SKM-1 treated with dmso at 0.1 percent for 144 hours (cell line): ENCODE results near the gene TUBA1B.
A peak's percentile ranks its signal among the peaks of the same experiment; 100 is the strongest.
"Not testable (repeated sequence)": the region's sequence is repeated elsewhere in the genome, so short reads cannot be mapped to it uniquely, and the experiment has no call there.

Source experiments
- DNase-seq: peaks from one replicate; lab custom pipeline; 2025; ENCODE audit not compliant: unreplicated experiment; lab: John Stamatoyannopoulos, UW

The TUBA1B gene

GRCh38 chr12:49127971-49128370 lies 3.2 kb downstream of the TUBA1B start:
- DNase-seq, result not testable (repeated sequence)

- DNase-seq, result no peak
Observed at GRCh38 chr12:49126852-49127763, 4.1 kb downstream of the TUBA1B start.

- no peak for DNase-seq
Observed at GRCh38 chr12:49121047-49121696, 10.0 kb downstream of the TUBA1B start.

GRCh38 chr12:49111206-49111605 lies 20.0 kb downstream of the TUBA1B start:
- no peak for DNase-seq

DNA sequence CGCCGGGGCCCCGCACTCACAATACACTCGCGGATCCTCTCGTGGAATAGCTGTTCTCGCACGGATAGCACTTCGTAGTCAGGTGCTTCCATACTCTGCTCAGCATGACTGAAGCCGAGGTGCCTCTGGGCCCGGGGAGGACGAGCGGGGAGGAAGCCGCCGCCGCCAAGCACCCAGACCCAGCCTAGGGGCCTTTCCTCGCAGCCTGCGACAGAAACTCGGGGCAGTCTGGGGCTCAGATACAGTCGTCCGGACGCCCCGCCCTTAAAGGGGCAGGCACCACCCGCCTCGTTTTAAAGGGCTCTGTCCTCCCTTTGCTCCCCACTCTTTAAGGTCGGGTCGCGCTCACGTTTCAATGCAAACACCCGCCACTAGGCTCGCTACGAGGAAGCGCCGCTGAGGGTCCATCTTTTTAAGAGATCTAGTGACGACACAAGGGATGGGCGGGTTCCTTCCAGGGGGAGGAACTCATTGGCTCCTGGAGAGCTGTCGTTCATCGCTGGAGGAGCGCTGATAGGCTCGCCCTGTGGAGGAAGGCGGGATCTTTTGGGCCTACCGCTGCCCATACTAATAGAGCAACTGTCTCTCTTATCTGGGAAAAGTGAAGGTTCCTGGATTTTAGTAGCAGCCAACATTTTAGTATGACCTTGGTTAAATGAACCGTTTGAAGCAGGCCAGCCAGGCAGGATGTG lies 20.6 kb downstream of the TUBA1B start, which contains the start of gene LMBR1L:
TSS of gene LMBR1L (minus strand) at position 384 of the 692 bp plus-strand sequence. CDS start at position 92, 292 bp downstream.
- DNase-seq, result peak; percentile 89

- no peak for DNase-seq
Observed at GRCh38 chr12:49109641-49110463, 21.3 kb downstream of the TUBA1B start.

GRCh38 chr12:49108958-49109404 lies 22.2 kb downstream of the TUBA1B start:
- DNase-seq, result no peak

GRCh38 chr12:49105504-49106084 lies 25.6 kb downstream of the TUBA1B start:
- no peak for DNase-seq

GRCh38 chr12:49104822-49105221 lies 26.4 kb downstream of the TUBA1B start:
- DNase-seq, result no peak

DNA sequence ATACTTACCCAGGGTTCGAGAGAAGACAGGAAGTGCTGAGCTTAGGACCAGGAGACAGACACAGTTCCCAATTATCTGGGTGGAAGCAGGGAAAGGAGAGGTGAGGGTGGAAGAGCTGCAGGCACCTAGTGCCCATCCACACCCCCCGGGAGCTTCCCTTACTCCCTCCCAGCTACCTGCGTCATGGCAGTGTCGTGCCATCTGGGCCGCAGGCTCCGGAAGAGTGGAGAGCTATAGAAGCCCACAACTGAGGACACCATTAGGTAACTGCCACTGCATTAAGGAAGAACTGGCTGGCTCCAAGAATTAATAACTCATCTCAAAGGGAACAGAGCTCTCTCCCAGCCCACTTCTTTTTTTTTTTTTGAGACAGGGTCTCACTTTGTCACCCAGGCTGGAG lies 30.8 kb downstream of the TUBA1B start:
- no peak for DNase-seq

GRCh38 chr12:49098703-49099102 lies 32.5 kb downstream of the TUBA1B start:
- DNase-seq, result no peak

- no peak for DNase-seq
Observed at GRCh38 chr12:49098035-49098451, 33.2 kb downstream of the TUBA1B start.

- no peak for DNase-seq
Observed at GRCh38 chr12:49097381-49097780, 33.8 kb downstream of the TUBA1B start.

- no peak for DNase-seq
Observed at GRCh38 chr12:49094975-49095365, 36.2 kb downstream of the TUBA1B start.

- DNase-seq, result no peak
Observed at GRCh38 chr12:49094160-49094974, 36.8 kb downstream of the TUBA1B start, which contains the start of gene DHH. TSS of gene DHH (minus strand) at chr12:49094801. CDS start at chr12:49094512, 289 bp downstream.

DNA sequence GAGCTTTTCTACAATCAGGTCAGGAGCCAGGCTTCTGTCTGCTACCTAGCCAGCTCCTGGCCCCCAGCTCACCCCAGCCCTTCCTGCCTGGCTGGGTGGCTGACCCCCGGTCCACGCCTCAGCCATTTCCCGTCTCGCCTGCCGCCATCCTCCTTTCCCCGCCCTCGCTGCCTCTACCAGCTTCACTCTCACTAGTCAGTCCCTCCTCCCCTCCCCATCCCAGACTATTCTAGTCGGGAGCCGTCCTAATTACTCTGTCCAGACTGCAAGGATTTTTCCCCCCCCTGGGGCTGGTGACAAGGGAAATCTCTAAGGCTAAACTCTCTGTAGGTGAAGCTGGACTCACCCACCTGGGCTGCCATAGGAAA lies 37.4 kb downstream of the TUBA1B start:
- no peak for DNase-seq

GRCh38 chr12:49092816-49093406 lies 38.3 kb downstream of the TUBA1B start:
- DNase-seq, result no peak

DNA sequence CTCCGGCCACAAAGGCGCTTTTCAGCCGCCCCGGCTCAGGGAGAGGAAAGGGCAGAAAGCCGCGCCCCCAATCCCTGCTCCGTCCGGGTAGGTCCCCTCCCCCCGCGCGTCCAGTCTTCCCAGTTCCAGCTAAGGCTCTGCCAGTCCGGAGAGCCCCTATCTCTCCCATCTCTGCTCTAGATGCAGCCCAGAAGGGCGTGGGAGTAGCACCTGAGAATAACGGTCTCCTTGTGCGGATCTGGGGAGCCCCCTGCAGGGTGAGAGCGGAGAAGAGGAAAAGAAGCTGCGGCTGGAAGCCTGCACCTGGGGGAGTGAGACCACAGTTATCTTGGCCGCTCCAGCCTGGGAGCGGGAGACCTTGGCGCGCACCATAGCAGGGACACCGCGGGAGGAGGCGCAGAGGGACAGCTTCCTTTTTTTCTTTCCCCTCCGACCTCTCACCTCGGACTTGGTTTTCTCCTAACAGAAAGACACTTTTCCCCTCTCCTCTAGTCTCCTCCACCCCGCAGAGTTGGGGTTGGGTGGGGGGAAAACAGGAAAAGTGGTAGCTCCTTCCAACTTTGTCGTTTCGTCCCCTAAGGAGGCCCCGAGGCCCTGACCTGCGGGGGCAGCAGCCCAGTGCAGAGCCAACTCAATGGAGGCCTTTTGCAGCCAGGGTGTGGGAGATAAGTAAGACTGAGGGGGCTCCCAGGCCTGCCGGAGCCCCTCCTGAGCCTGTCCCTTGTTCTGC lies 38.9 kb downstream of the TUBA1B start:
- peak; percentile 5 for DNase-seq

DNA sequence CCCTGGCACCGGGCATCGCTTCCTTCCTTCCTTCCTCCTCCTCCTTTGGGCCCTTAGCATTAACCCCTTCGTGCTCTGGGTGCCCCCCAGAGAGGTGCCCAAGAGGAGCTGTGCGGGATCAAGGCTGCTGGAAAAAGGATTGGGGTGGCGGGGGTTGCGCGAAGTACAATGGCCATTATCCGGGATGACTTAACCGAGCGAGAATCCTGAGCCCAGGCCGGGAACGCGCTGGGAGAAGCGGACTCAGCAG lies 39.4 kb downstream of the TUBA1B start:
- DNase-seq, result no peak
